Activated T-helper 1 cell treated with Interleukin-2 at 50 U/mL for 16 hours (primary cell): Measurements from ENCODE around the gene DDHD1.
"Not testable (repeated sequence)": the region's sequence is repeated elsewhere in the genome, so short reads cannot be mapped to it uniquely, and the experiment has no call there.

ENCODE experiments used
- DNase-seq: peaks from one replicate; pipeline ENCODE4 v3.0.0-alpha.2; 2020; ENCODE audit warnings: low read depth

The DDHD1 gene

GRCh38 chr14:53151523-53152183, 1.5 kb downstream of the DDHD1 start:
- peak; percentile 23 for DNase-seq

GRCh38 chr14:53149668-53150316, 3.3 kb downstream of the DDHD1 start:
- no peak for DNase-seq

- DNase-seq: no peak
Observed at GRCh38 chr14:53148671-53149070, 4.5 kb downstream of the DDHD1 start.

- DNase-seq: no peak
Observed at GRCh38 chr14:53147893-53148292, 5.2 kb downstream of the DDHD1 start.

GRCh38 chr14:53147208-53147607, 5.9 kb downstream of the DDHD1 start:
- no peak for DNase-seq

- DNase-seq: no peak
Observed at GRCh38 chr14:53146739-53147138, 6.4 kb downstream of the DDHD1 start.

GRCh38 chr14:53144244-53144643, 8.9 kb downstream of the DDHD1 start:
- no peak for DNase-seq

GRCh38 chr14:53140585-53140984, 12.5 kb downstream of the DDHD1 start:
- DNase-seq: no peak

- DNase-seq: no peak
Observed at GRCh38 chr14:53137568-53138203, 15.4 kb downstream of the DDHD1 start.

GRCh38 chr14:53130491-53130890, 22.6 kb downstream of the DDHD1 start:
- not testable (repeated sequence) for DNase-seq

GRCh38 chr14:53128303-53129028, 24.7 kb downstream of the DDHD1 start:
- no peak for DNase-seq

- DNase-seq: no peak
Observed at GRCh38 chr14:53127832-53128231, 25.3 kb downstream of the DDHD1 start.

GRCh38 chr14:53127151-53127550, 26.0 kb downstream of the DDHD1 start:
- DNase-seq: no peak

GRCh38 chr14:53126731-53127130, 26.4 kb downstream of the DDHD1 start:
- no peak for DNase-seq

GRCh38 chr14:53124786-53125185, 28.3 kb downstream of the DDHD1 start:
- no peak for DNase-seq

- not testable (repeated sequence) for DNase-seq
Observed at GRCh38 chr14:53121419-53121818, 31.7 kb downstream of the DDHD1 start.

GRCh38 chr14:53117479-53117878, 35.6 kb downstream of the DDHD1 start:
- DNase-seq: not testable (repeated sequence)

GRCh38 chr14:53113989-53114388, 39.1 kb downstream of the DDHD1 start:
- DNase-seq: no peak

- DNase-seq: no peak
Observed at GRCh38 chr14:53110096-53110495, 43.0 kb downstream of the DDHD1 start.

GRCh38 chr14:53109105-53110041, 43.8 kb downstream of the DDHD1 start:
- DNase-seq: peak; percentile 10

GRCh38 chr14:53108292-53109104, 44.6 kb downstream of the DDHD1 start:
- no peak for DNase-seq
